GM12801 (cell line): ENCODE results near the gene TMEM120B.

Experiments
- CTCF ChIP-seq: IDR thresholded peaks from one replicate; pipeline ENCODE4 v1.5.1; 2011; ENCODE audit warnings: control low read depth; ENCODE audit not compliant: insufficient read length; ENCODE audit errors: extremely low read depth

Gene TMEM120B

DNA sequence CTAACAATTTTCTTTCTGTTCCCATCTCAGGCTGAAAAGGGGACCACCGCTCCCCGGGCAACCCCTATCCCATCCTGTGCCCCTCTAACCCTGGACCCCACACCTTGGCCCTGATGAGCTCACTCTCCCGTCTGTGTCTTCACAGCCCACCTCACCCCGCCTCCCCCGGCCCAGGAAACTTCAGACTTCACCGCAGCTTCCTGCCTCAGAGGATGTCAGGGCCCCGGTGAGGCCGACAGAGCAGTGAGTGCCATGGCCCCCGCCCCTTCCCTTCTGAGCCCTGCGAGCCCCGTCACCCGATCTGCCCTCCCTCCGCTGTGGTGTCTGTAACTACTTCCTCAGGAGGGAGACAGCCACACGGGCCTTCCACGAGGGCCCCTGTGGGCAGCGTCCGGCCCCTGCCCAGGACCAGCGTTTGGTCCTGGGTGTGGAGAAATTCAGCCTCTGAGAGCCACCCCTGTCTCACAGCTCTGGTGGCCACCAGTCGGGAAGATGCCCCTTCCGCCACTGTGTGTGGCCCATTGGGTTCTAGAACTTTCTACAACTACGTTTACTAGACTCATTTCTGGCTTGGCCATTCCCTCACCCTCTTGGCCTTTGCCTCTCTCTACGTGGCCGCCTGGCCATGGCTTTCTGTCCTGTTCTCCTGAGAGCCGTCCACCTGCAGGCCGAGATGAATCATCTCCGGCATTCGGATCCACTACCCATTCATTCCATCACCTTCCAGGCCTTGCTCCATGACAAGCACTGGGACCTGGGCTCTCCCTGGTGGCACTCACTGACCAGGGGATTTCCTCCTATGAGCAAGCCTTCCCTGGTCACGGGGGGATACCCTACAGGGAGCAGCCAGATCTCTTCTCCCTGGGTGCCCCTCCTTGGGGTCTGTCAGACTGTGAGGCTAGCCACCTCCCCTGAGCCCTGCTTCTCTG lies 77.5 kb downstream of the TMEM120B start:
- TF ChIP-seq CTCF: no peak

DNA sequence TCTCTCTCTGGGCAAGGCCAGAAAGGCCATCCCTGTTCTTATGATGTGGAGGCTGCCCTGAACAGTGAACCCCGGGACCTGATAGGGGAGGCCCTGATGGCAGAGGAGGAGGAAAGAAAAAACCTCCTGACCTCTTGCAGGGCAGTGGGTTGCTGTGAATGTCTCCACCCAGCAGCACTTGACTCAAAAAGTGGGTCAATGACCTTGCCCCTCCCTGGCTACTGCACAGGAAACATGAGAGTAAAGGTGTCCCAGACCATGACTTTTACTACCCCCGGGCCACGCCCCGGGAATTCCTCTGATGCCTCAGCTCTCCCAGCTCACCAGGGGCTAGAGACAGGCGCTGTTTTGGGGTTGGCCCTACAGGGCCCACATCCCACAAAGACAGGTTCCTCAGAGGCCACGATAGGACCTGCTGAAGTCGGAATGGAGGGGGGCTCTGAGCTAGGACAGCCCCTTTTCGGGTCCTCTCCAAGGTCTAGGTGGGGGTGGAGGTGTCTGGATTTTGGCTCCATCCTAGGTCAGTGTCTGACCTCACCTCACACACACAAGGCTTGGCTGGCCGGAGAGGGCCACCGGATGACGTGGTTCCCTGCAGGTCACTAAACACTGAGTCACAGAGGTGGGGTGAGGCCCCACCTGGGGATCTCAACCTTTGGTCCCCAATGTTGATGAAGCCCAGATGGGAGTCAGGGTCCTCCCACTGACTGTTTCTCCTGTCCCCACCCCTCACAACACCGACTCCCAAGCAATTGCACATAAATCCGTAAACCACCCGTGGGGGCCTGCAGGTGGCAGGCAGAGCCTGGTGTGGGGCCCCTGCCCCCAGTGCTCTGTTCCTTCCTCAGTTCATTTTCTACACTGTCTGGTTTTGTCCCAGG lies 79.4 kb downstream of the TMEM120B start:
- no peak for TF ChIP-seq CTCF

- TF ChIP-seq CTCF: no peak
Observed at GRCh38 chr12:121792607-121793439, 80.3 kb downstream of the TMEM120B start.

DNA sequence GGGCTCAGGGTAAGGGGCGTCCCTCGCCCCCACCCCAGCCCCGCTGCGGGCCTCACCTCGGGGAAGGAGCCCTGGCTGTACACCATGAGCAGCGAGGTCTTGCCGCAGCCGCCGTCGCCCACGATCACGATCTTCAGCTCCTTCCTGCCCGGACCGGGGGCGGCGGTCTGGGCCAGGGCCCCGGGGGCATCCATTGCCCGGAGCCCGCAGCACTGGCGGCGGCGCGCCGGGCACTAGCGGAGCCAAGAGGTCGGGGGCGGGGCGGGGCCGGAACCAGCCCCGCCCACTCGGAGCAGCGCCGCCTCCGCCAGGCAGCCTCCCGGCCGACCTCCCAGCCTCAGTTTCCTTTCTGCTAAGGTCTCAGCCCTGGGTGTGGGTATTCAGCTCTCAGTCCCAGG lies 80.9 kb downstream of the TMEM120B start, which contains the start of gene RHOF:
RHOF (minus strand) TSS at position 249 of the 398 bp plus-strand sequence; CDS start at position 194, 55 bp downstream.
- TF ChIP-seq CTCF: no peak

GRCh38 chr12:121793838-121794533 lies 81.4 kb downstream of the TMEM120B start:
- peak; percentile 91 for TF ChIP-seq CTCF

GRCh38 chr12:121794534-121795033 lies 82.0 kb downstream of the TMEM120B start:
- no peak for TF ChIP-seq CTCF
